Endothelial cell of umbilical vein (primary cell): Measurements from ENCODE around the gene DGCR6. TPM values are rescaled to one million over a fixed set of nuclear protein-coding genes. Genes with fewer than 3 reads are reported as not detected.
"Not testable (repeated sequence)": the region's sequence is repeated elsewhere in the genome, so short reads cannot be mapped to it uniquely, and the experiment has no call there.

ENCODE experiments used
- BruUV-seq: library from RNA; stranded (reverse); fragments of 400-500 nt; replicated peaks from 2 replicates; lab custom pipeline; 2021; lab: Mats Ljungman, UMichigan
- CTCF ChIA-PET: fragments of 300-600, 350-600 bp; sonication (Branson Sonifier 250); formaldehyde crosslinking; loops from one replicate; lab custom pipeline; 2021; ENCODE audit warnings: antibody characterized with exemption, inconsistent platforms; lab: Charles Lee
- POLR2A ChIA-PET: fragments of 300-600, 350-600 bp; sonication (Branson Sonifier 250); formaldehyde crosslinking; loops from one replicate; lab custom pipeline; 2021; ENCODE audit warnings: antibody characterized with exemption, inconsistent platforms; lab: Charles Lee
- DNase-seq: peaks from one replicate; pipeline ENCODE4 v3.0.0-alpha.2; 2011; ENCODE audit warnings: low read depth, low spot score
- FAIRE-seq: peaks from 2 replicates; lab custom pipeline; 2011; peaks lifted over from hg19 to GRCh38; lab: Jason Lieb, UNC
- H2AFZ ChIP-seq: 2 replicates; pipeline ENCODE4 v1.6.0; 2012; ENCODE audit warnings: low read depth, low read length, control low read depth, inconsistent platforms
- H3K27ac ChIP-seq: 2 replicates; pipeline ENCODE4 v1.5.1; 2011; ENCODE audit warnings: low read depth, mild to moderate bottlenecking, control low read depth, low read length, moderate library complexity; ENCODE audit not compliant: insufficient read depth
- H3K27me3 ChIP-seq, 2 experiments: 2 replicates each; pipeline versions ENCODE4 v1.6.0 to v1.6.1; 2011; ENCODE audit warnings: low read length in 2 of 2, mixed read lengths in 1 of 2; ENCODE audit not compliant: control insufficient read depth in 2 of 2, insufficient read depth in 2 of 2
- H3K36me3 ChIP-seq, 2 experiments: 2 replicates in 1 of 2; 3 replicates in 1 of 2; pipeline ENCODE4 v1.5.1; 2011; ENCODE audit warnings: low read length in 2 of 2, mild to moderate bottlenecking in 1 of 2, moderate library complexity in 1 of 2; ENCODE audit not compliant: control insufficient read depth in 2 of 2, insufficient read depth in 2 of 2; ENCODE audit errors: extremely low read depth in 1 of 2
- H3K4me1 ChIP-seq: 3 replicates; pipeline ENCODE4 v1.5.1; 2011; ENCODE audit warnings: mild to moderate bottlenecking, low read length; ENCODE audit not compliant: control insufficient read depth, insufficient read depth; ENCODE audit errors: extremely low read depth
- H3K4me2 ChIP-seq: 2 replicates; pipeline ENCODE4 v1.6.1; 2011; ENCODE audit warnings: low read length, control low read depth, mixed read lengths; ENCODE audit not compliant: insufficient read depth
- H3K4me3 ChIP-seq, 3 experiments: fragments of 200-600 bp in 1 of 3; sonication (generic), shearing (Covaris generic) in 1 of 3; replicated peaks in 1 of 3; 2 replicates each; pipeline ENCODE4 v1.5.1; 2011 to 2016; ENCODE audit warnings: control low read depth in 3 of 3, low read length in 3 of 3, mild to moderate bottlenecking in 2 of 3, inconsistent platforms in 1 of 3, low read depth in 1 of 3, moderate library complexity in 1 of 3; ENCODE audit not compliant: insufficient read depth in 1 of 3
- H3K79me2 ChIP-seq: 2 replicates; pipeline ENCODE4 v1.6.0; 2012; ENCODE audit warnings: low read length, inconsistent platforms; ENCODE audit not compliant: control insufficient read depth, insufficient read depth
- H3K9ac ChIP-seq: replicated peaks from 2 replicates; pipeline ENCODE3; 2011; ENCODE audit warnings: low read length, control low read depth; ENCODE audit not compliant: insufficient read depth; ENCODE audit errors: extremely low read depth
- H3K9me1 ChIP-seq: replicated peaks from 3 replicates; pipeline ENCODE4 v1.6.0; 2011; ENCODE audit warnings: mild to moderate bottlenecking, low read length; ENCODE audit not compliant: control insufficient read depth, insufficient read depth; ENCODE audit errors: extremely low read depth
- H3K9me3 ChIP-seq: replicated peaks from 2 replicates; pipeline ENCODE4 v1.5.1; 2012; ENCODE audit warnings: low read length, inconsistent platforms; ENCODE audit not compliant: control insufficient read depth, insufficient read depth
- H4K20me1 ChIP-seq: replicated peaks from 2 replicates; pipeline ENCODE3; 2011; ENCODE audit warnings: mild to moderate bottlenecking, low read length; ENCODE audit not compliant: control insufficient read depth, insufficient read depth; ENCODE audit errors: extremely low read depth
- FOS ChIP-seq: IDR thresholded peaks from 2 replicates; pipeline ENCODE4 v1.6.1; 2011; ENCODE audit warnings: mild to moderate bottlenecking, low read length, moderate library complexity, borderline replicate concordance; ENCODE audit not compliant: insufficient read depth
- GATA2 ChIP-seq: IDR thresholded peaks from 2 replicates; pipeline ENCODE4 v1.7.0; 2011; ENCODE audit warnings: low read depth, mild to moderate bottlenecking, moderate library complexity, mixed read lengths, low read length; ENCODE audit not compliant: insufficient read length, insufficient read depth
- JUN ChIP-seq: IDR thresholded peaks from 2 replicates; pipeline ENCODE4 v1.6.1; 2011; ENCODE audit warnings: borderline replicate concordance, low read depth; ENCODE audit not compliant: insufficient read length, insufficient read depth
- MYC ChIP-seq: IDR thresholded peaks from one replicate; pipeline ENCODE4 v1.6.1; 2011; ENCODE audit warnings: mild to moderate bottlenecking, low read depth, low read length
- POLR2A ChIP-seq: IDR thresholded peaks from 2 replicates; pipeline ENCODE4 v1.6.1; 2012; ENCODE audit warnings: low read depth, mild to moderate bottlenecking, control low read depth, low read length
- POLR2AphosphoS5 ChIP-seq: IDR thresholded peaks from 2 replicates; pipeline ENCODE4 v1.6.1; 2012; ENCODE audit warnings: low read depth, mild to moderate bottlenecking, control low read depth, low read length, moderate library complexity; ENCODE audit not compliant: insufficient read depth
- dilution Hi-C: fragments of 300-500 bp; cut with MboI; formaldehyde crosslinking; loops from one replicate; pipeline ENCODE4 v1.15.0; 2019; ENCODE audit warnings: low sequenced_read_pairs; ENCODE audit not compliant: extremely low pct_ligation_motif_present
- intact Hi-C: fragments of 100-400 bp; cut with micrococcal nuclease; formaldehyde crosslinking; loops from one replicate; pipeline ENCODE4 v1.10.0; 2022
- polyA plus RNA-seq, 4 experiments: library from polyadenylated mRNA; depleted of rRNA in 3 of 4; stranded (reverse) in 3 of 4; unstranded in 1 of 4; fragments of >200 nt; gene quantifications; 2 replicates each; pipeline versions ENCODE4 v1.2.1 to v1.2.3, GENCODE V29; 2011 to 2012; ENCODE audit warnings: missing spikeins in 1 of 4
- total RNA-seq: library from RNA; stranded (reverse); gene quantifications from 2 replicates; pipeline ENCODE4 v1.2.3, GENCODE V29; 2021
- TF ChIP-seq, protein P1 (sequence below): IDR thresholded peaks from 2 replicates; pipeline ENCODE4 v1.6.1; 2011; ENCODE audit not compliant: insufficient read depth, insufficient read length
- TF ChIP-seq, protein P2 (sequence below), 2 donors: IDR thresholded peaks; 1 replicate in 1 of 2; 2 replicates in 1 of 2; pipeline ENCODE4 v1.5.1; 2011; ENCODE audit warnings: low read length in 2 of 2, mild to moderate bottlenecking in 2 of 2, moderate library complexity in 2 of 2, control low read depth in 1 of 2, inconsistent platforms in 1 of 2, low read depth in 1 of 2; ENCODE audit not compliant: insufficient read depth in 1 of 2; ENCODE audit errors: extremely low read depth in 1 of 2

DGCR6 gene
- total and polyA plus RNA-seq, 2 donors (not counting 3 experiments of a cell fraction or from before 2014, with no cell fraction given): 0.95 to 1.1 TPM

DNA sequence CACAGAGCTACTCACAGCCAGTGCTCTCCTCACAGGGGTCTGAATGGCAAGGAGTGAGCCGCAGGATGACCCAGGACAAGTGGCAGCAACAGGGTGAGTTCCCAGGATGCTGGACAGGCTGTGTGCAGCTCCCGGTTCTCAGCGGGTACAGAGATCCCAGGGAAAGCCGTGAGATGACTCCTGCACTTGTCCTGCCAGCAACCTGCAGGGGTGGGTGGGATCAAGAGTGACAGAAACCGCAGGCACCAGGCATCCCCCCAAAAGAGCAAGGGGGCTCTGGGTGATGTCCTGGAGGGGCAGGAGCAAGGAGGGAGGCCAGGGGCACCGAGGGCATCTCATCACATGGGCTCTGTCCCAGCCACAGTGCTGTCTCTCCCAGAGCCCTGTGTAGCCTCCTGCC is 45.9 kb downstream of the DGCR6 start:
- Histone ChIP-seq H3K79me2 (no peaks in the 10 kb centered on the region), H3K4me3 (no peak overlapping the region), H4K20me1 (no peaks in the 10 kb centered on the region), H3K9ac (no peak overlapping the region), H3K4me2 (no peak overlapping the region), H3K9me1 (no peaks in the 10 kb centered on the region), H3K9me3 (no peaks in the 10 kb centered on the region), H3K36me3 (no peaks in the 10 kb centered on the region), H2AFZ (no peak overlapping the region), H3K27me3 (peaks cover 0 to 5% of the 10 kb centered on the region in 2 experiments), H3K27ac (no peak overlapping the region), H3K4me1 (no peaks in the 10 kb centered on the region)
- BruUV-seq: no TSS peak
- no peak for FAIRE-seq
- CTCF ChIA-PET: no interaction called here
- TF ChIP-seq POLR2A (no peak), MYC (no peak), JUN (no peak), GATA2 (no peak), POLR2AphosphoS5 (no peak), FOS (no peak)
- TF ChIP-seq, protein P1, sequence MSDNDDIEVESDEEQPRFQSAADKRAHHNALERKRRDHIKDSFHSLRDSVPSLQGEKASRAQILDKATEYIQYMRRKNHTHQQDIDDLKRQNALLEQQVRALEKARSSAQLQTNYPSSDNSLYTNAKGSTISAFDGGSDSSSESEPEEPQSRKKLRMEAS: no peak
- TF ChIP-seq, protein P2, sequence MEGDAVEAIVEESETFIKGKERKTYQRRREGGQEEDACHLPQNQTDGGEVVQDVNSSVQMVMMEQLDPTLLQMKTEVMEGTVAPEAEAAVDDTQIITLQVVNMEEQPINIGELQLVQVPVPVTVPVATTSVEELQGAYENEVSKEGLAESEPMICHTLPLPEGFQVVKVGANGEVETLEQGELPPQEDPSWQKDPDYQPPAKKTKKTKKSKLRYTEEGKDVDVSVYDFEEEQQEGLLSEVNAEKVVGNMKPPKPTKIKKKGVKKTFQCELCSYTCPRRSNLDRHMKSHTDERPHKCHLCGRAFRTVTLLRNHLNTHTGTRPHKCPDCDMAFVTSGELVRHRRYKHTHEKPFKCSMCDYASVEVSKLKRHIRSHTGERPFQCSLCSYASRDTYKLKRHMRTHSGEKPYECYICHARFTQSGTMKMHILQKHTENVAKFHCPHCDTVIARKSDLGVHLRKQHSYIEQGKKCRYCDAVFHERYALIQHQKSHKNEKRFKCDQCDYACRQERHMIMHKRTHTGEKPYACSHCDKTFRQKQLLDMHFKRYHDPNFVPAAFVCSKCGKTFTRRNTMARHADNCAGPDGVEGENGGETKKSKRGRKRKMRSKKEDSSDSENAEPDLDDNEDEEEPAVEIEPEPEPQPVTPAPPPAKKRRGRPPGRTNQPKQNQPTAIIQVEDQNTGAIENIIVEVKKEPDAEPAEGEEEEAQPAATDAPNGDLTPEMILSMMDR (IDR thresholded peaks at IDR 0.05; ENCODE audit: extremely low read depth in 1 of 2, insufficient read depth in 1 of 2, low read depth in 1 of 2, low read length in 2 of 2): no peak
- POLR2A ChIA-PET: no interaction called here
- DNase-seq: no peak
- dilution Hi-C loops (no loop called here), intact Hi-C loops (no loop called here)

DNA sequence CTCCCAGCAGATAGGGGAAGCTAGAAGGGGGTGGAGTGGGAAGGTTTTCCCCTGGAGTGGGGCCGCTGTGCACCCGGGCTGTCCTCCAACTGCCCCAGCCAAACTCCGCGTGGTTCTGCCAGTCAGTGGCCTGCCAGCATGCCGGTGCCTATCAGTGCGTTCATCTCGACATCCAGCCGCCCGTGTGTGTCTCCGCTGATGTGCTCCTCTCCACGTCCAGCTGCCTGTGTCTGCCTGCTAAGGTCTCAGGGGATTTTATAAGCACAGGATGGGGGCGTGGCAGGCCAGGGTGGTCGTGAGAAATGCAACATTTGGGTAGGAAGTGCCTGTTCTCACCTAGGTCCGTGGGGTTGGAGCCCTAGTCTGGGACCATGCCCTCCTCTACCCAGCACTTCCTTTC is 47.0 kb downstream of the DGCR6 start:
- FAIRE-seq, H3K4me2 ChIP-seq, H2AFZ ChIP-seq, H3K79me2 ChIP-seq, H3K27ac ChIP-seq, CTCF ChIA-PET, H3K36me3 ChIP-seq, H3K4me1 ChIP-seq, H3K9ac ChIP-seq, H3K4me3 ChIP-seq, POLR2A ChIA-PET, H3K27me3 ChIP-seq, dilution Hi-C loops, BruUV-seq, DNase-seq, intact Hi-C loops, H3K9me1 ChIP-seq, H4K20me1 ChIP-seq, H3K9me3 ChIP-seq: not testable (repeated sequence)
